ENCODE results near the gene IDI2. TPM values are rescaled to one million over a fixed set of nuclear protein-coding genes. Genes with fewer than 3 reads are reported as not detected.
A peak's percentile ranks its signal among the peaks of the same experiment; 100 is the strongest.

Gene IDI2
- polyA plus RNA-seq, 1 donor (not counting 4 experiments of a cell fraction or from before 2014, with no cell fraction given), result not detected

- no peak for FAIRE-seq
- dilution Hi-C loops (cut with MboI; ENCODE audit: extremely low pct_ligation_motif_present, low sequenced_read_pairs), result no loop called here
- peak overlapping the region; percentile 92 for H3K27ac ChIP-seq (ENCODE audit: control insufficient read depth, insufficient read depth, low read length)
Observed at GRCh38 chr10:1035201-1035600, 9.5 kb upstream of the IDI2 start.

DNA sequence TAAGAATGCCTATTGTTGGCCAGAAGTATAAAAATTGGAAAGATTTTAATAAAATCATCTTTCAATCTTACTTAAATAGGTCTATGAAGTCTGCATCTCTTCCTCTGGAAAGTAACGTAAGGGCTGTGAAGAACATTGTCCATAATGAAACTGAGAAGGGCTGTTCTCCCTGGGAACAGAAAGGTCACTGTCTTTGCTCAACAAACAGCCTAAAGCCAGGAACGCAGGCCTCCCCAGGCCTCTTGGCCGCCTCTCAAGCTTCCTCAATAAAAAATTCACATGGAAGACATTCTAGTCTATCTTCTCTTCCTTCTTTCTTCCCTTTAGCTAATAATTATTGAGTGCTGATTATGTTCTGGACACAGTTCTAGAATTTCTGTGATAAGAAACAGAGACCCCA, 9.1 kb upstream of the IDI2 start:
- Histone ChIP-seq H3K27me3 (ENCODE audit: control insufficient read depth, extremely low read depth, insufficient read depth, low read length) (no peaks in the 10 kb centered on the region), H3K36me3 (ENCODE audit: control insufficient read depth in 2 of 2, extremely low read depth in 1 of 2, insufficient read depth in 2 of 2, low read length in 2 of 2) (peaks cover 2 to 8% of the 10 kb centered on the region in 2 experiments), H3K9ac (ENCODE audit: control insufficient read depth, extremely low read depth, insufficient read depth, low read length) (no peak overlapping the region), H3K4me1 (ENCODE audit: control insufficient read depth, extremely low read depth, insufficient read depth, low read length) (peaks cover 15% of the 10 kb centered on the region), H3K9me1 (ENCODE audit: control insufficient read depth, extremely low read depth, insufficient read depth, low read length) (no peaks in the 10 kb centered on the region), H2AFZ (ENCODE audit: control insufficient read depth, low read length) (no peak overlapping the region), H4K20me1 (ENCODE audit: control insufficient read depth, extremely low read depth, insufficient read depth, low read length) (peaks cover 8% of the 10 kb centered on the region), H3K4me2 (ENCODE audit: control insufficient read depth, extremely low read depth, insufficient read depth, low read depth, low read length) (no peak overlapping the region), H3K27ac (ENCODE audit: control insufficient read depth, insufficient read depth, low read length) (no peak overlapping the region), H3K79me2 (ENCODE audit: control insufficient read depth, insufficient read depth, low read length) (no peaks in the 10 kb centered on the region), H3K9me3 (ENCODE audit: control insufficient read depth, low read depth, low read length) (no peaks in the 10 kb centered on the region), H3K4me3 (ENCODE audit: control insufficient read depth in 2 of 3, extremely low read depth in 1 of 3, insufficient read depth in 2 of 3, low read depth in 1 of 3, low read length in 3 of 3) (no peak overlapping the region)
- FAIRE-seq (no peak), DNase-seq (ENCODE audit: low read depth, low spot score) (no peak)
- dilution Hi-C loops (cut with MboI; ENCODE audit: extremely low pct_ligation_motif_present, low sequenced_read_pairs), result no loop called here
- TF ChIP-seq CTCF (optimal IDR thresholded peaks at IDR 0.05 in 1 of 3, IDR thresholded peaks at IDR 0.05 in 1 of 3, conservative IDR thresholded peaks at IDR 0.05 in 1 of 3; ENCODE audit: extremely low read depth in 1 of 3, insufficient read depth in 2 of 3, low read length in 3 of 3), result no peak

More at GRCh38 chr10:1035201-1035600, 9.5 kb upstream of the IDI2 start:
- H3K9me1 ChIP-seq (ENCODE audit: control insufficient read depth, extremely low read depth, insufficient read depth, low read length), result no peaks in the 10 kb centered on the region
- no peak overlapping the region for H3K4me2 ChIP-seq (ENCODE audit: control insufficient read depth, extremely low read depth, insufficient read depth, low read depth, low read length)
- H4K20me1 ChIP-seq (ENCODE audit: control insufficient read depth, extremely low read depth, insufficient read depth, low read length), result peaks cover 11% of the 10 kb centered on the region
- TF ChIP-seq CTCF (optimal IDR thresholded peaks at IDR 0.05 in 1 of 3, IDR thresholded peaks at IDR 0.05 in 1 of 3, conservative IDR thresholded peaks at IDR 0.05 in 1 of 3; ENCODE audit: extremely low read depth in 1 of 3, insufficient read depth in 2 of 3, low read length in 3 of 3) (no peak), EZH2 (IDR thresholded peaks at IDR 0.05; ENCODE audit: low read length) (no peak)
- no peaks in the 10 kb centered on the region for H3K9me3 ChIP-seq (ENCODE audit: control insufficient read depth, low read depth, low read length)
- no peak for DNase-seq (ENCODE audit: low read depth, low spot score)
- peaks cover 15% of the 10 kb centered on the region for H3K4me1 ChIP-seq (ENCODE audit: control insufficient read depth, extremely low read depth, insufficient read depth, low read length)
- H3K9ac ChIP-seq (ENCODE audit: control insufficient read depth, extremely low read depth, insufficient read depth, low read length), result peak overlapping the region; percentile 8
- H2AFZ ChIP-seq (ENCODE audit: control insufficient read depth, low read length), result no peak overlapping the region
- H3K27me3 ChIP-seq (ENCODE audit: control insufficient read depth, extremely low read depth, insufficient read depth, low read length), result no peaks in the 10 kb centered on the region
- H3K36me3 ChIP-seq (ENCODE audit: control insufficient read depth in 2 of 2, extremely low read depth in 1 of 2, insufficient read depth in 2 of 2, low read length in 2 of 2), result peaks cover 4 to 11% of the 10 kb centered on the region in 2 experiments
- H3K4me3 ChIP-seq (ENCODE audit: control insufficient read depth in 2 of 3, extremely low read depth in 1 of 3, insufficient read depth in 2 of 3, low read depth in 1 of 3, low read length in 3 of 3), result no peak overlapping the region
- H3K79me2 ChIP-seq (ENCODE audit: control insufficient read depth, insufficient read depth, low read length), result no peaks in the 10 kb centered on the region
